ENCODE measurements around the gene ZBTB42.

GRCh38 chr14:104805941-104806624 is 5.2 kb downstream of the ZBTB42 start:
- TF ChIP-seq, protein P1, sequence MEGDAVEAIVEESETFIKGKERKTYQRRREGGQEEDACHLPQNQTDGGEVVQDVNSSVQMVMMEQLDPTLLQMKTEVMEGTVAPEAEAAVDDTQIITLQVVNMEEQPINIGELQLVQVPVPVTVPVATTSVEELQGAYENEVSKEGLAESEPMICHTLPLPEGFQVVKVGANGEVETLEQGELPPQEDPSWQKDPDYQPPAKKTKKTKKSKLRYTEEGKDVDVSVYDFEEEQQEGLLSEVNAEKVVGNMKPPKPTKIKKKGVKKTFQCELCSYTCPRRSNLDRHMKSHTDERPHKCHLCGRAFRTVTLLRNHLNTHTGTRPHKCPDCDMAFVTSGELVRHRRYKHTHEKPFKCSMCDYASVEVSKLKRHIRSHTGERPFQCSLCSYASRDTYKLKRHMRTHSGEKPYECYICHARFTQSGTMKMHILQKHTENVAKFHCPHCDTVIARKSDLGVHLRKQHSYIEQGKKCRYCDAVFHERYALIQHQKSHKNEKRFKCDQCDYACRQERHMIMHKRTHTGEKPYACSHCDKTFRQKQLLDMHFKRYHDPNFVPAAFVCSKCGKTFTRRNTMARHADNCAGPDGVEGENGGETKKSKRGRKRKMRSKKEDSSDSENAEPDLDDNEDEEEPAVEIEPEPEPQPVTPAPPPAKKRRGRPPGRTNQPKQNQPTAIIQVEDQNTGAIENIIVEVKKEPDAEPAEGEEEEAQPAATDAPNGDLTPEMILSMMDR (IDR thresholded peaks at IDR 0.05) = no peak
- no peak for TF ChIP-seq POLR2A (IDR thresholded peaks at IDR 0.05)
